Measurements from ENCODE around the gene PGBD2.

The PGBD2 gene, protein sequence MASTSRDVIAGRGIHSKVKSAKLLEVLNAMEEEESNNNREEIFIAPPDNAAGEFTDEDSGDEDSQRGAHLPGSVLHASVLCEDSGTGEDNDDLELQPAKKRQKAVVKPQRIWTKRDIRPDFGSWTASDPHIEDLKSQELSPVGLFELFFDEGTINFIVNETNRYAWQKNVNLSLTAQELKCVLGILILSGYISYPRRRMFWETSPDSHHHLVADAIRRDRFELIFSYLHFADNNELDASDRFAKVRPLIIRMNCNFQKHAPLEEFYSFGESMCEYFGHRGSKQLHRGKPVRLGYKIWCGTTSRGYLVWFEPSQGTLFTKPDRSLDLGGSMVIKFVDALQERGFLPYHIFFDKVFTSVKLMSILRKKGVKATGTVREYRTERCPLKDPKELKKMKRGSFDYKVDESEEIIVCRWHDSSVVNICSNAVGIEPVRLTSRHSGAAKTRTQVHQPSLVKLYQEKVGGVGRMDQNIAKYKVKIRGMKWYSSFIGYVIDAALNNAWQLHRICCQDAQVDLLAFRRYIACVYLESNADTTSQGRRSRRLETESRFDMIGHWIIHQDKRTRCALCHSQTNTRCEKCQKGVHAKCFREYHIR

DNA sequence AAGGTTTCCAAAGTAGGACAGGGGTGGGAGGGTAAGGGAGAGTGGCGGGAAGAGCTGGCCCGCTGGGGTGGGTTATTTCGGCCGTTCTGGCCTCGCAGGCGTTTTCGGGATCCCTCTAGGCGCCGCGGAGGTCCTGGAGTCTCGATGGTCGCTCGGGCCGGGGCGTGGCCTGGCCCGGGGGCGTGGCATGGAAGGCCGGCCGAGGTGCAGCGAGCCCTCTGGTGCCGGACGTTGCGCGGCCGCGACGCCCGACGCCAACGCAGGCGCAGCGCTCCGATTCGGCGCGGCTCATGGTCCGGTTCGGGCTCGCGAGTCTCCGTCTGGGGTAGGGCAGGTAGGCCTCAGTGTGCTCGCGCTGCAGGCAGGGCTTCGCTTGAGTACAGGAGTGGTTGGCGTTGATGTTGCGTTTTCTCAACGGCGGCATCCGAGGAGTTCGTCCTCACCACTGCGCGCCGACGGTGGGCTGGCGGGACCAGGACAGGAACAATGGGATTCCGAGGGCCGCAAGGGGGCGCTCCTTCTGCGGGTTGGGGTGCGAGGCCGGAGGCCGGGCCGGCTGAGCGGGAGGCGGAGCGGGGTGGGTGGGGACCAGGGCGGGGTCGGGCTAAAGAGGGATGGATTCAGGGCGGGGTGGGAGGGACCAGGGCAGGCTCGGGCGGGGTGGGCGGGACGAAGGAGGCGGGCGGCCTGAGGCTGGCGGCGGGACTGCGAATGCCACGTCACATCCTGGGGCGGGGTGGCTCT is at the start of gene PGBD2:
TSS of gene PGBD2 (plus strand) at position 227 of the 744 bp plus-strand sequence. CDS start 7,628 bp downstream, outside the sequence.
- TF ChIP-seq, protein P1, sequence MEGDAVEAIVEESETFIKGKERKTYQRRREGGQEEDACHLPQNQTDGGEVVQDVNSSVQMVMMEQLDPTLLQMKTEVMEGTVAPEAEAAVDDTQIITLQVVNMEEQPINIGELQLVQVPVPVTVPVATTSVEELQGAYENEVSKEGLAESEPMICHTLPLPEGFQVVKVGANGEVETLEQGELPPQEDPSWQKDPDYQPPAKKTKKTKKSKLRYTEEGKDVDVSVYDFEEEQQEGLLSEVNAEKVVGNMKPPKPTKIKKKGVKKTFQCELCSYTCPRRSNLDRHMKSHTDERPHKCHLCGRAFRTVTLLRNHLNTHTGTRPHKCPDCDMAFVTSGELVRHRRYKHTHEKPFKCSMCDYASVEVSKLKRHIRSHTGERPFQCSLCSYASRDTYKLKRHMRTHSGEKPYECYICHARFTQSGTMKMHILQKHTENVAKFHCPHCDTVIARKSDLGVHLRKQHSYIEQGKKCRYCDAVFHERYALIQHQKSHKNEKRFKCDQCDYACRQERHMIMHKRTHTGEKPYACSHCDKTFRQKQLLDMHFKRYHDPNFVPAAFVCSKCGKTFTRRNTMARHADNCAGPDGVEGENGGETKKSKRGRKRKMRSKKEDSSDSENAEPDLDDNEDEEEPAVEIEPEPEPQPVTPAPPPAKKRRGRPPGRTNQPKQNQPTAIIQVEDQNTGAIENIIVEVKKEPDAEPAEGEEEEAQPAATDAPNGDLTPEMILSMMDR (IDR thresholded peaks at IDR 0.05; ENCODE audit: control extremely low read depth, extremely low read depth, low read depth, missing control alignments), result peak; percentile 78
- peak; percentile 98 for DNase-seq (ENCODE audit: extremely low spot score)
- POLR2A ChIA-PET, result no interaction called here
- CTCF ChIA-PET, result interaction anchor here (0.6 to 1.4 kb wide), 13 partner anchors 12 to 68 kb away, joined by 3 to 4 read pairs (median 3); partner anchors contain the start of genes ZNF672 and ZNF692

DNA sequence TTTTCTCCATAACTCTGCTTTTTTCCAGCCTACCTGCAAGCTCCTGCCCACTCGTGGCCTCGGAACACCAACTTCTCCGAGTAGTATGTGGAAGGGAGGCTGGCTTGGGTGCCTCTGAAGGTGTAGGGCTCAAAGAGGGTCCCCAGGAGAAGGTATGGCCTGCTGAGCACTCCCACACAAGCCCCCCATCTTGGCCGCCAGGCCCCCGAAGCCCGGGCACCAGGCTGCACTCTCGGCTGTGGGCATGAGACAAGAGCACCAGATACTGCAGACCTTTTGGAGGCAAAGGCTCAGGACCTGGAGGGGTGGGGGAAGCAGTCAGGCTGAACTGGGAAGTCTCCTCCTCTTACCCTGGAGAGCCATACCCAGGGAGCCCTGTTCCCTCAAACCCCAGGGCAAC is 48.8 kb upstream of the PGBD2 start:
- no peak for DNase-seq (ENCODE audit: extremely low spot score)
- ChIA-PET POLR2A (no interaction called here), CTCF (interaction anchor here (1.1 to 4.6 kb wide), 3 partner anchors 15 to 29 kb away, joined by 5 to 48 read pairs (median 7); partner anchors contain the start of gene SH3BP5L)
- TF ChIP-seq, protein P1 (IDR thresholded peaks at IDR 0.05; ENCODE audit: control extremely low read depth, extremely low read depth, low read depth, missing control alignments), result no peak

GRCh38 chr1:248857749-248858095 is 48.3 kb upstream of the PGBD2 start:
- CTCF ChIA-PET, result interaction anchor here (1.1 to 4.6 kb wide), 8 partner anchors 8 to 29 kb away, joined by 3 to 48 read pairs (median 10); partner anchors contain the start of genes SH3BP5L and ZNF672
- POLR2A ChIA-PET, result interaction anchor here (1.7 to 2.5 kb wide), 2 partner anchors 19 to 20 kb away, joined by 8 to 9 read pairs; partner anchors contain the start of gene ZNF672
- TF ChIP-seq, protein P1 (IDR thresholded peaks at IDR 0.05; ENCODE audit: control extremely low read depth, extremely low read depth, low read depth, missing control alignments), result no peak
- DNase-seq (ENCODE audit: extremely low spot score), result no peak

- DNase-seq (ENCODE audit: extremely low spot score), result peak; percentile 43
- ChIA-PET POLR2A (interaction anchor here (0.6 to 2.5 kb wide), 6 partner anchors 15 to 142 kb away, joined by 3 to 9 read pairs (median 6); partner anchors contain the start of gene ZNF672), CTCF (interaction anchor here (1.0 to 4.6 kb wide), 11 partner anchors 9 to 48 kb away, joined by 3 to 48 read pairs (median 8); partner anchors contain the start of genes SH3BP5L and ZNF672)
- TF ChIP-seq, protein P1 (IDR thresholded peaks at IDR 0.05; ENCODE audit: control extremely low read depth, extremely low read depth, low read depth, missing control alignments), result peak; percentile 63
Measured at GRCh38 chr1:248858096-248858890, 47.7 kb upstream of the PGBD2 start.

DNA sequence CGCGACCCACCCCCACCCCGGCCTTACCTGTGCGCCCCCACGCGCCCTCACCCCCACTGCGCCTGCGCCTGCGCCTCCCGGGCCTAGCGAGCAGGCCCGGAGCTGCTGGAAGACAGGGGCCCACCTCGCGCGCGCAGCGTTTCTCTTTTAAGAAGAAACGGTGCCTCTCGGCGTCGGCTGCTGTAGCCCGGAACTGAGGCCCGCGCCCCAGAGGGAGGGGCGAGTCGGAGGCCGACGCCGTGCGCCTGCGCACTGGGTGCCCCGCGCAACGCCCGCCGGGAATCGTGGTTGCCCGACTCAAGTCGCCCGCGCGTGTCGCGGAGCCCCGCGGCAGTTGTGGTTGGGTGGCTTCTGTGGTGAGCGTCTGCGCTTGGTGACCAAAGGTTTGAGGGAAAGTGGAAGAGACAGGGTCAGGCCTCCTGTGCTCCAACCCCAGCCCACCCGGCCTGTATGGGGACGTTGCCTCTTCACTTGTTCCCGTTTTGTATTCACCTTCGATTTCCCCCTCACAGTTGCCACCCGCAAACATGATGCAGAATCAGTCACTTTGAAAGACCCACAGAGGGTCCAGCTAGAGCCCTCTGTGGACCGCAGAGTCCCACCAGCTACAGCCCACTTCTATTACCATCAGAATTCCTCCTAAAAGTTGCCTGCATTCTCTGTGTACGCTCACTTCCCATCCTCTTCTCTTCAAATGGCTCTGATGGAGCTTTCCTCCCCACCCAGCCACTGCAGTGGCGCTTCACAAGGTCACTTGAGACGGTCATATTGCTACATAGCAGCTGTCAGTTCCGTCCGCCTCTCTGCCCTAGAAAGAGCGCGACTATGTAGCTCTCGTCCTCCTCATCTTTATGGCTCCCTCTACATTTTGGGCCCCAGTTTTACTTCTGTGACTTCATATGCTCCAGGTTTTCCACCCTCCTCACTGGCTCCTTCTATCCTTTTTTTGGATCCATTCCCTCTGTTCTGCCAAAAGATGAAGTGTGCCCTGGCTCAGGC is 46.8 kb upstream of the PGBD2 start, which contains the start of gene ZNF692:
TSS of gene ZNF692 (minus strand) at position 195 of the 999 bp plus-strand sequence. CDS start 776 bp downstream, outside the sequence.
- TF ChIP-seq, protein P1 (IDR thresholded peaks at IDR 0.05; ENCODE audit: control extremely low read depth, extremely low read depth, low read depth, missing control alignments), result no peak
- CTCF ChIA-PET, result interaction anchor here (1.0 to 4.6 kb wide), 11 partner anchors 9 to 47 kb away, joined by 3 to 48 read pairs (median 8); partner anchors contain the start of genes SH3BP5L and ZNF672
- peak; percentile 98 for DNase-seq (ENCODE audit: extremely low spot score)
- POLR2A ChIA-PET, result interaction anchor here (0.6 to 2.5 kb wide), 6 partner anchors 14 to 143 kb away, joined by 3 to 9 read pairs (median 6); partner anchors contain the start of gene ZNF672

Measured in GM10248 (cell line).